NT2/D1 (cell line): ENCODE results near the gene HS2ST1.
"Not testable (repeated sequence)": the region's sequence is repeated elsewhere in the genome, so short reads cannot be mapped to it uniquely, and the experiment has no call there.

Source experiments
- DNase-seq: peaks from one replicate; pipeline ENCODE4 v3.0.0-alpha.2; 2011; ENCODE audit warnings: low read depth, low spot score
- H3K27me3 ChIP-seq: 2 replicates; pipeline ENCODE4 v1.6.0; 2011; ENCODE audit warnings: mild to moderate bottlenecking; ENCODE audit not compliant: insufficient read length, insufficient read depth
- H3K36me3 ChIP-seq: 2 replicates; pipeline ENCODE4 v1.6.1; 2011; ENCODE audit warnings: mild to moderate bottlenecking, low read length, mixed read lengths; ENCODE audit not compliant: insufficient read depth, insufficient read length
- H3K4me1 ChIP-seq: 2 replicates; pipeline ENCODE4 v1.5.1; 2011; ENCODE audit not compliant: insufficient read depth, insufficient read length
- H3K4me3 ChIP-seq: 2 replicates; pipeline ENCODE4 v1.5.1; 2011; ENCODE audit warnings: low read depth; ENCODE audit not compliant: insufficient read length
- H3K9ac ChIP-seq: 2 replicates; pipeline ENCODE4 v1.6.0; 2011; ENCODE audit warnings: low read depth; ENCODE audit not compliant: insufficient read length
- H3K9me3 ChIP-seq: 2 replicates; pipeline ENCODE4 v1.5.1; 2011; ENCODE audit warnings: mild to moderate bottlenecking, low read length; ENCODE audit not compliant: insufficient read depth
- SUZ12 ChIP-seq: IDR thresholded peaks from 2 replicates; pipeline ENCODE4 v1.6.1; 2011; ENCODE audit not compliant: insufficient read length, insufficient read depth; ENCODE audit errors: extremely low read depth
- YY1 ChIP-seq: IDR thresholded peaks from 2 replicates; pipeline ENCODE4 v1.6.1; 2011; ENCODE audit not compliant: insufficient read length, insufficient read depth
- ZNF274 ChIP-seq: IDR thresholded peaks from 2 replicates; pipeline ENCODE4 v1.6.1; 2011; ENCODE audit warnings: mild to moderate bottlenecking, low read depth, low read length

The HS2ST1 gene

GRCh38 chr1:86955678-86956077, 41.2 kb downstream of the HS2ST1 start:
- TF ChIP-seq ZNF274, result no peak
- no peak for TF ChIP-seq YY1
- TF ChIP-seq SUZ12, result no peak
- no peaks in the 10 kb centered on the region for H3K9me3 ChIP-seq
- DNase-seq, result no peak
- no peaks in the 10 kb centered on the region for H3K4me1 ChIP-seq
- no peak overlapping the region for H3K9ac ChIP-seq
- no peaks in the 10 kb centered on the region for H3K27me3 ChIP-seq
- no peak overlapping the region for H3K4me3 ChIP-seq
- no peaks in the 10 kb centered on the region for H3K36me3 ChIP-seq

GRCh38 chr1:86956221-86956620, 41.8 kb downstream of the HS2ST1 start:
- TF ChIP-seq SUZ12, result no peak
- no peak for TF ChIP-seq YY1
- TF ChIP-seq ZNF274, result no peak
- H3K27me3 ChIP-seq, result no peaks in the 10 kb centered on the region
- H3K4me3 ChIP-seq, result no peak overlapping the region
- H3K9me3 ChIP-seq, result no peaks in the 10 kb centered on the region
- no peaks in the 10 kb centered on the region for H3K36me3 ChIP-seq
- no peaks in the 10 kb centered on the region for H3K4me1 ChIP-seq
- no peak for DNase-seq
- no peak overlapping the region for H3K9ac ChIP-seq

- Histone ChIP-seq H3K36me3 (no peaks in the 10 kb centered on the region), H3K9me3 (peaks cover 9% of the 10 kb centered on the region; the same call in 1 of the 2 replicates), H3K4me1 (no peaks in the 10 kb centered on the region), H3K9ac (no peak overlapping the region), H3K27me3 (no peaks in the 10 kb centered on the region), H3K4me3 (no peak overlapping the region)
- DNase-seq, result no peak
- no peak for TF ChIP-seq YY1
- no peak for TF ChIP-seq ZNF274
- TF ChIP-seq SUZ12, result no peak
Observed at GRCh38 chr1:86957221-86957620, 42.8 kb downstream of the HS2ST1 start.

- Histone ChIP-seq H3K4me1 (no peaks in the 10 kb centered on the region), H3K9ac (no peak overlapping the region), H3K4me3 (no peak overlapping the region), H3K36me3 (no peaks in the 10 kb centered on the region), H3K9me3 (peaks cover 22% of the 10 kb centered on the region; the same call in 1 of the 2 replicates), H3K27me3 (no peaks in the 10 kb centered on the region)
- DNase-seq, result no peak
- TF ChIP-seq ZNF274 (no peak), SUZ12 (no peak), YY1 (no peak)
Observed at GRCh38 chr1:86960548-86960947, 46.1 kb downstream of the HS2ST1 start.

GRCh38 chr1:86963841-86964240, 49.4 kb downstream of the HS2ST1 start:
- not testable (repeated sequence) for H3K9ac ChIP-seq, H3K4me3 ChIP-seq, H3K27me3 ChIP-seq, H3K36me3 ChIP-seq, H3K4me1 ChIP-seq, DNase-seq
- peaks cover 22% of the 10 kb centered on the region; the same call in 1 of the 2 replicates for H3K9me3 ChIP-seq

GRCh38 chr1:86965012-86965826, 50.8 kb downstream of the HS2ST1 start:
- TF ChIP-seq ZNF274, result no peak
- no peak for TF ChIP-seq YY1
- TF ChIP-seq SUZ12, result no peak
- no peaks in the 10 kb centered on the region for H3K4me1 ChIP-seq
- H3K27me3 ChIP-seq, result no peaks in the 10 kb centered on the region
- peak; percentile 8 for DNase-seq
- no peak overlapping the region for H3K9ac ChIP-seq
- no peak overlapping the region for H3K4me3 ChIP-seq
- no peaks in the 10 kb centered on the region for H3K36me3 ChIP-seq
- peaks cover 22% of the 10 kb centered on the region; the same call in 1 of the 2 replicates for H3K9me3 ChIP-seq

GRCh38 chr1:86965827-86966182, 51.4 kb downstream of the HS2ST1 start:
- peaks cover 22% of the 10 kb centered on the region; the same call in 1 of the 2 replicates for H3K9me3 ChIP-seq
- no peaks in the 10 kb centered on the region for H3K27me3 ChIP-seq
- H3K9ac ChIP-seq, result no peak overlapping the region
- no peaks in the 10 kb centered on the region for H3K36me3 ChIP-seq
- H3K4me1 ChIP-seq, result no peaks in the 10 kb centered on the region
- no peak for TF ChIP-seq YY1
- no peak for TF ChIP-seq SUZ12
- no peak for TF ChIP-seq ZNF274
- no peak overlapping the region for H3K4me3 ChIP-seq
- DNase-seq, result no peak

- H3K36me3 ChIP-seq, result no peaks in the 10 kb centered on the region
- H3K4me3 ChIP-seq, result no peak overlapping the region
- no peak overlapping the region for H3K9ac ChIP-seq
- H3K27me3 ChIP-seq, result no peaks in the 10 kb centered on the region
- DNase-seq, result no peak
- TF ChIP-seq ZNF274 (no peak), SUZ12 (no peak), YY1 (no peak)
- H3K4me1 ChIP-seq, result no peaks in the 10 kb centered on the region
- H3K9me3 ChIP-seq, result no peaks in the 10 kb centered on the region
Observed at GRCh38 chr1:86970938-86971337, 56.5 kb downstream of the HS2ST1 start.
